ENCODE measurements around the gene NEURL1. TPM values are rescaled to one million over a fixed set of nuclear protein-coding genes. Genes with fewer than 3 reads are reported as not detected.

The NEURL1 gene
- total and polyA plus RNA-seq, 4 experiments from 2014 or later = 0.76 to 0.96 (median 0.83) TPM

DNA sequence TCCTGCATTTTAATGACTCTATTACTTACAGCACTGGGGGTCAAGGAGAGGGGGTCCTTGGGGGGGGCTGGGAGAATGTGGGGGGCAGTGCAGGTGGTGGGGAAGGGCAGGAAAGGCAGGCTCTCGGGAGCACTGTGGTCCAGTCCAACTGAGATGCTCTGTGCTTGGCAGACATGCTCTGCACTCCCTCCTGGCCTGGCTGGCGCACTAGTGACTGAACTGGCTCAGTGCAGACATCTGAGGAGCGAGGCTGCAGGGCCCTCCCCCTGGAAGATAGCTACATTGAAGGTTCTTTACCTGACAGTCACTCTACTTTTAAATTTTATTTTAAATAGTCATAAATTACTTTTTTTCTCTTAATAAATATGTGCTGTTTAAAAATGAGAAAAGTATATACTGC lies 105.7 kb downstream of the NEURL1 start:
- Histone ChIP-seq H3K27me3 (ENCODE audit: insufficient read depth, low read length) (no peaks in the 10 kb centered on the region), H3K9me3 (ENCODE audit: control insufficient read depth in 1 of 2, low read length in 2 of 2) (no peaks in the 10 kb centered on the region), H3K4me3 (ENCODE audit: low read length in 2 of 2) (no peak overlapping the region), H3K4me1 (ENCODE audit: insufficient read depth, low read length) (no peaks in the 10 kb centered on the region), H3K27ac (ENCODE audit: low read depth, low read length) (no peak overlapping the region), H3K36me3 (ENCODE audit: insufficient read depth, low read length) (no peaks in the 10 kb centered on the region)
- H3K4me3 Mint-ChIP-seq = no peak overlapping the region
- POLR2A ChIA-PET (ENCODE audit: partially characterized antibody) = no interaction called here
- no peak for DNase-seq
- no peaks in the 10 kb centered on the region for H3K9me3 Mint-ChIP-seq
- intact Hi-C loops (cut with micrococcal nuclease) = no loop called here
- CTCF ChIA-PET (ENCODE audit: partially characterized antibody) = interaction anchor here (4.1 kb wide), 1 partner anchor 87 kb away, joined by 21 read pairs; no protein-coding TSS in a partner anchor
- H3K27ac Mint-ChIP-seq = no peak overlapping the region
- H3K27me3 Mint-ChIP-seq = no peaks in the 10 kb centered on the region
- no peaks in the 10 kb centered on the region for H3K4me1 Mint-ChIP-seq
- H3K36me3 Mint-ChIP-seq = peaks cover 2 to 7% of the 10 kb centered on the region in 2 donors

GRCh38 chr10:103599907-103600306 lies 106.4 kb downstream of the NEURL1 start:
- Histone ChIP-seq H3K27ac (ENCODE audit: low read depth, low read length) (no peak overlapping the region), H3K9me3 (ENCODE audit: control insufficient read depth in 1 of 2, low read length in 2 of 2) (no peaks in the 10 kb centered on the region), H3K4me3 (ENCODE audit: low read length in 2 of 2) (no peak overlapping the region), H3K27me3 (ENCODE audit: insufficient read depth, low read length) (no peaks in the 10 kb centered on the region), H3K36me3 (ENCODE audit: insufficient read depth, low read length) (no peaks in the 10 kb centered on the region), H3K4me1 (ENCODE audit: insufficient read depth, low read length) (no peaks in the 10 kb centered on the region)
- no peak for DNase-seq
- Mint-ChIP-seq H3K27ac (peak overlapping the region in 1 of 7 donors; percentile 17), H3K27me3 (no peaks in the 10 kb centered on the region), H3K4me1 (no peaks in the 10 kb centered on the region), H3K4me3 (no peak overlapping the region), H3K9me3 (no peaks in the 10 kb centered on the region), H3K36me3 (peaks cover 2 to 9% of the 10 kb centered on the region in 2 donors)
- CTCF ChIA-PET (ENCODE audit: partially characterized antibody) = interaction anchor here (4.1 kb wide), 1 partner anchor 86 kb away, joined by 21 read pairs; no protein-coding TSS in a partner anchor
- POLR2A ChIA-PET (ENCODE audit: partially characterized antibody) = no interaction called here
- intact Hi-C loops (cut with micrococcal nuclease) = loop anchor here (10.0 kb wide), 1 partner anchor 255 kb away; the partner anchor contains the start of gene SH3PXD2A

DNA sequence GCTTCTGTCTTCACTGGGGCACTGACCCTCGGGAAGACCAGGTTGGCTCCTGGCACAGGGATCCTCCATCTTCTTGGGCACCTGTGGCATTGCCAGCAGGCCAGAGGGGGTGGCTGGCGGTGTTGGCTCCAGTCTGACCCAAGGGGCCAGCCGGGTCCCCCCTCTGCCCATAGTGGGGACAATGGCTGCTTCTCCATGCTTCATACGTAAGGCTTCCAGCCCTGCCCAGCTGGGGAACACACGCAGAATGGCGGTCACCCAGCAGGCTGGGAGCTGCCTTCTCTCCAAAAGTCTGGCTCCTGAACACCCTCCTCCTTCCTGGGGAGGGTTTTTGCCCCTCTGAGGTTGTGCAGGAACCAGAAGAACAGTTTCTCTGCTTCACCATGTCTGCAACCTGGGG lies 106.8 kb downstream of the NEURL1 start:
- CTCF ChIA-PET (ENCODE audit: partially characterized antibody) = interaction anchor here (4.1 kb wide), 1 partner anchor 85 kb away, joined by 21 read pairs; no protein-coding TSS in a partner anchor
- no peaks in the 10 kb centered on the region for H3K9me3 Mint-ChIP-seq
- peaks cover 2 to 9% of the 10 kb centered on the region in 2 donors for H3K36me3 Mint-ChIP-seq
- H3K27ac ChIP-seq (ENCODE audit: low read depth, low read length) = no peak overlapping the region
- H3K27ac Mint-ChIP-seq = no peak overlapping the region
- no peaks in the 10 kb centered on the region for H3K4me1 Mint-ChIP-seq
- intact Hi-C loops (cut with micrococcal nuclease) = loop anchor here (10.0 kb wide), 1 partner anchor 254 kb away; the partner anchor contains the start of gene SH3PXD2A
- POLR2A ChIA-PET (ENCODE audit: partially characterized antibody) = no interaction called here
- H3K36me3 ChIP-seq (ENCODE audit: insufficient read depth, low read length) = no peaks in the 10 kb centered on the region
- H3K27me3 ChIP-seq (ENCODE audit: insufficient read depth, low read length) = no peaks in the 10 kb centered on the region
- H3K9me3 ChIP-seq (ENCODE audit: control insufficient read depth in 1 of 2, low read length in 2 of 2) = no peaks in the 10 kb centered on the region
- DNase-seq = no peak
- H3K4me1 ChIP-seq (ENCODE audit: insufficient read depth, low read length) = no peaks in the 10 kb centered on the region
- H3K4me3 Mint-ChIP-seq = no peak overlapping the region
- H3K27me3 Mint-ChIP-seq = no peaks in the 10 kb centered on the region
- no peak overlapping the region for H3K4me3 ChIP-seq (ENCODE audit: low read length in 2 of 2)

GRCh38 chr10:103600956-103601569 lies 107.6 kb downstream of the NEURL1 start:
- CTCF ChIA-PET (ENCODE audit: partially characterized antibody) = interaction anchor here (4.1 kb wide), 1 partner anchor 85 kb away, joined by 21 read pairs; no protein-coding TSS in a partner anchor

DNA sequence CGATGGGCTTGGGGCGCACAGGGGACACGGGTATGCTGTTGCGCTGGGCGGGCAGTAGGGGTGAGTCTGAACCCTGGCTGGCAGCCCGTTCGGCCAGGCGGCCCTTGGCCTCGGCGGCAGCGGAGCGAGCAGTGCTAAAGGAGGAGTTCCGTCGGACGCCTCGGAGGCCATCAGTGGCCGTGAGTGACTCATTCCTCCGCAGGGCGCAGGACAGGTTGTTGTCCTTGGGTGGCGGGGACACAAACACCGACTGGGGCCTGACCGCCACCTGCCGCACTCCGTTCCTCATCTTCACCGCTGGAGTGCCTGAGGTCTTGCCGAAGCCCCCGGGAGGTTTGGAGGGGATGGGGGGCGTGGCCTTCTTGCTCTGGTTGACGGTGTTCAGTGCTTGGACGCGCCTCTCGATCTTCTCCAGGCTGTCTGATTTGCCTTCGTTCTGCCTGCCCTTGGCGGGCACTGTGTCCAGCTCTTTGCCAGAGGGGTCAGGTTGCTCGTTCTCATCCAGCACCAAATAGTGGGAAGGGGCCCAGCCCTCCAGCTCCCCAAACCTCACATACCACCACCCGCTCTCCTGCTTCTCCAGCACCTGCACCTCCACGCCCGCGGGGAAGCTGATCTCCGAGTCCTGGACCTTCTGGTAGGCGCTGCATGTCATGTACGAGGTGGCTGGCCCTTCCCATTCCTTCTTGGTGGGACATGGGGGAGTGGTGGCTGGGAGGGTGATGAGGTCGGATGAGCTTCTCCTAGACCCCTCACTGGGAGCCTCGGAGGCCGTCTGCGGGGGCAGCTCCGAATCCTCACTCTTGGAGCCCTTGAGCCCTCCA lies 108.7 kb downstream of the NEURL1 start:
- no peaks in the 10 kb centered on the region for H3K27me3 Mint-ChIP-seq
- Histone ChIP-seq H3K27me3 (ENCODE audit: insufficient read depth, low read length) (no peaks in the 10 kb centered on the region), H3K4me1 (ENCODE audit: insufficient read depth, low read length) (no peaks in the 10 kb centered on the region), H3K27ac (ENCODE audit: low read depth, low read length) (no peak overlapping the region), H3K9me3 (ENCODE audit: control insufficient read depth in 1 of 2, low read length in 2 of 2) (no peaks in the 10 kb centered on the region), H3K36me3 (ENCODE audit: insufficient read depth, low read length) (no peaks in the 10 kb centered on the region), H3K4me3 (ENCODE audit: low read length in 2 of 2) (no peak overlapping the region)
- DNase-seq = no peak
- ChIA-PET POLR2A (ENCODE audit: partially characterized antibody) (no interaction called here), CTCF (ENCODE audit: partially characterized antibody) (interaction anchor here (1.1 to 4.9 kb wide), 2 partner anchors 10 to 86 kb away, joined by 5 to 103 read pairs; no protein-coding TSS in a partner anchor)
- H3K9me3 Mint-ChIP-seq = no peaks in the 10 kb centered on the region
- intact Hi-C loops (cut with micrococcal nuclease) = loop anchor here (10.0 kb wide), 1 partner anchor 253 kb away; the partner anchor contains the start of gene SH3PXD2A
- no peak overlapping the region for H3K27ac Mint-ChIP-seq
- no peaks in the 10 kb centered on the region for H3K4me1 Mint-ChIP-seq
- H3K36me3 Mint-ChIP-seq = peaks cover 2 to 13% of the 10 kb centered on the region in 2 donors
- no peak overlapping the region for H3K4me3 Mint-ChIP-seq

More at GRCh38 chr10:103600956-103601569, 107.6 kb downstream of the NEURL1 start:
- no peaks in the 10 kb centered on the region for H3K36me3 ChIP-seq (ENCODE audit: insufficient read depth, low read length)
- H3K27me3 ChIP-seq (ENCODE audit: insufficient read depth, low read length) = no peaks in the 10 kb centered on the region
- no peaks in the 10 kb centered on the region for H3K9me3 ChIP-seq (ENCODE audit: control insufficient read depth in 1 of 2, low read length in 2 of 2)
- DNase-seq = no peak
- Mint-ChIP-seq H3K36me3 (peaks cover 2 to 13% of the 10 kb centered on the region in 2 donors), H3K4me3 (no peak overlapping the region), H3K27me3 (no peaks in the 10 kb centered on the region), H3K27ac (no peak overlapping the region), H3K4me1 (no peaks in the 10 kb centered on the region), H3K9me3 (no peaks in the 10 kb centered on the region)
- POLR2A ChIA-PET (ENCODE audit: partially characterized antibody) = no interaction called here
- no peak overlapping the region for H3K27ac ChIP-seq (ENCODE audit: low read depth, low read length)
- H3K4me3 ChIP-seq (ENCODE audit: low read length in 2 of 2) = no peak overlapping the region
- H3K4me1 ChIP-seq (ENCODE audit: insufficient read depth, low read length) = no peaks in the 10 kb centered on the region
- intact Hi-C loops (cut with micrococcal nuclease) = loop anchor here (10.0 kb wide), 1 partner anchor 254 kb away; the partner anchor contains the start of gene SH3PXD2A

DNA sequence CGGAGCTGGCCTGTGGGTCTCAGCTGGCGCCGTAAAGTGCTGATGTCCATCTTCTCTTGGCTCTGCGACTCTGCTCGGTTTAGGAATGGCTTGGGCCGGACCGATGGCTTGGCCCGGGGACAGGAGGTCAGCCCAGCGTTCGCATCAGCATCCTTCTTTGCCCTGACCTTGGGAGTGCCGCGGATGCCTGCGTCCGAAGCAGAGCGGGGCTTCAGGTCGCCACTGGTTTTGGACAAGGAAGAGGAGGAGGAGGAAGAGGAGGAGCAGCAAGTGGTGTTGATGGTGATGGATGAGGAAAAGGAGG lies 109.3 kb downstream of the NEURL1 start:
- no peaks in the 10 kb centered on the region for H3K4me1 Mint-ChIP-seq
- Histone ChIP-seq H3K4me1 (ENCODE audit: insufficient read depth, low read length) (no peaks in the 10 kb centered on the region), H3K9me3 (ENCODE audit: control insufficient read depth in 1 of 2, low read length in 2 of 2) (no peaks in the 10 kb centered on the region), H3K27me3 (ENCODE audit: insufficient read depth, low read length) (no peaks in the 10 kb centered on the region), H3K4me3 (ENCODE audit: low read length in 2 of 2) (no peak overlapping the region), H3K36me3 (ENCODE audit: insufficient read depth, low read length) (no peaks in the 10 kb centered on the region), H3K27ac (ENCODE audit: low read depth, low read length) (no peak overlapping the region)
- no peak overlapping the region for H3K4me3 Mint-ChIP-seq
- intact Hi-C loops (cut with micrococcal nuclease) = loop anchor here (10.0 kb wide), 1 partner anchor 252 kb away; the partner anchor contains the start of gene SH3PXD2A
- H3K9me3 Mint-ChIP-seq = no peaks in the 10 kb centered on the region
- POLR2A ChIA-PET (ENCODE audit: partially characterized antibody) = no interaction called here
- H3K36me3 Mint-ChIP-seq = peaks cover 2 to 13% of the 10 kb centered on the region in 2 donors
- no peak for DNase-seq
- no peaks in the 10 kb centered on the region for H3K27me3 Mint-ChIP-seq
- H3K27ac Mint-ChIP-seq = no peak overlapping the region
- CTCF ChIA-PET (ENCODE audit: partially characterized antibody) = interaction anchor here (1.1 to 4.9 kb wide), 2 partner anchors 9 to 86 kb away, joined by 5 to 103 read pairs; no protein-coding TSS in a partner anchor

GRCh38 chr10:103603382-103603781 lies 109.9 kb downstream of the NEURL1 start:
- H3K27me3 Mint-ChIP-seq = no peaks in the 10 kb centered on the region
- Histone ChIP-seq H3K9me3 (ENCODE audit: control insufficient read depth in 1 of 2, low read length in 2 of 2) (no peaks in the 10 kb centered on the region), H3K36me3 (ENCODE audit: insufficient read depth, low read length) (no peaks in the 10 kb centered on the region), H3K4me1 (ENCODE audit: insufficient read depth, low read length) (no peaks in the 10 kb centered on the region), H3K4me3 (ENCODE audit: low read length in 2 of 2) (no peak overlapping the region), H3K27me3 (ENCODE audit: insufficient read depth, low read length) (no peaks in the 10 kb centered on the region), H3K27ac (ENCODE audit: low read depth, low read length) (no peak overlapping the region)
- H3K27ac Mint-ChIP-seq = no peak overlapping the region
- ChIA-PET CTCF (ENCODE audit: partially characterized antibody) (interaction anchor here (4.9 kb wide), 1 partner anchor 85 kb away, joined by 103 read pairs; no protein-coding TSS in a partner anchor), POLR2A (ENCODE audit: partially characterized antibody) (no interaction called here)
- no peak for DNase-seq
- H3K9me3 Mint-ChIP-seq = no peaks in the 10 kb centered on the region
- peaks cover 2 to 13% of the 10 kb centered on the region in 2 donors for H3K36me3 Mint-ChIP-seq
- no peaks in the 10 kb centered on the region for H3K4me1 Mint-ChIP-seq
- no peak overlapping the region for H3K4me3 Mint-ChIP-seq
- intact Hi-C loops (cut with micrococcal nuclease) = loop anchor here (10.0 kb wide), 1 partner anchor 251 kb away; the partner anchor contains the start of gene SH3PXD2A

All from CD4-positive, alpha-beta memory T cell (primary cell).